Activated CD4-positive, CD25-positive, alpha-beta regulatory T cell treated with anti-CD3 and anti-CD28 coated beads, Interleukin-2, amount 50 U/mL, for 16 hours (primary cell): ENCODE results near the gene NIT1.

Experiments used
- DNase-seq: peaks from one replicate; pipeline ENCODE4 v3.0.0-alpha.2; 2020; ENCODE audit warnings: low read depth, low spot score

NIT1 gene

DNA sequence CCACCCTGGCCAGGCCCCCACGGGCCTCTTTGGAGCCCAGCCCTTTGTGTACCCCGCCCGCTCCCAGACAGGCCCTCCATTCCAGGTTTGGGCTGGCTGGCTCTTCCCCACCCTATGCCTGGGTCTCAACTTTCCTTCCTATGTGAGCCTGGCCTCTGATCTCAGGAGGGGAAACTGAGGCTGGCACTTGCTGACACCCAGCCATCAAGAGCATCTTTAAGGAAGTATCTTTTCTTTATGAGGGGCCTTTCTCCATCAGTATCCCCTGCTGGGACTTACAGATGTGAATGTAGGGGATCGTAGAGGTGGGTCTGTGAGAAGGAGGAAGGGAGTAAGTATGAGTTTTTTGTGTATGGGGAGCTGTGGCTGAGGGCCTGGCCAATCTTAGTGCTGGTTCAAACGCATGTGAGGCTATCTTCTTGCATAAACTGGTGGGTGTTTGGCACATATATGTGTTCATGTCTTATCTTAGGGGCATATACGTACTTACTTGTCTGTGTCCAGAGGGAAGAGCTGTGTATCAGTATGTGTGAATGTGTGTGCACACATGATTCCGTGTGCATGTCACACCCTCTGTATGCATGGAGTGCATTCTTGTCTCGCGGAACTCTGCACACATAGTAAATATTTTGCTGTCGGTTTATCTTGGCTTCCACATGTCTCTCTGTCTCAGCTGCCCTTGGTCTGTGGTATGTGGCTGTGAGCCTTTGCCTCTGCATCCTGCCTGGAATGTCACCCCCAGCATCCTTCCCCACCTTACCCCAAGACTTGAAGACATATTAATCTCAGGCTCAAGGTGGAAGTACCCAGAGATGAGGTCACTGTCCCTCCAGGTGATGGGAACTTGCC, 33.9 kb upstream of the NIT1 start:
- no peak for DNase-seq

DNA sequence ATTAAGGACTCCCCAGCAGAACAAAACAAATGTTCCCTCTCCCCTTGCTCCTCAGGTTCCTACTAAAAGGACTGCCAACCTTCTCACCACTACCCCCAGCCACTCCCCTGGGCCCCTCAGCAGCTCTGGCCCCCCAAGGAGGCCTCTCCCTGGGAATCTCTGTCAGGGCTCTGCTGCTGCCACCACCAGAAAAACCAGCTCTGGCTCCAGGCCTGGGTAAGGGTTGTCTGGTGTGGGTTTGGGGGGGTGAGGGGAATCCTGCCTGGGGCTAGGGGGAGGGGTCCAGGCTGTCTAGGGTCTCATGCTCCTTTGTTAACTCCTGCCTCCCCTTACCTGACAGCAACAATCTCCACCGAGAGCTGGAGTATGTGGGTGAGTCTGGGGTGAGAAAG, 33.3 kb upstream of the NIT1 start:
- no peak for DNase-seq

DNA sequence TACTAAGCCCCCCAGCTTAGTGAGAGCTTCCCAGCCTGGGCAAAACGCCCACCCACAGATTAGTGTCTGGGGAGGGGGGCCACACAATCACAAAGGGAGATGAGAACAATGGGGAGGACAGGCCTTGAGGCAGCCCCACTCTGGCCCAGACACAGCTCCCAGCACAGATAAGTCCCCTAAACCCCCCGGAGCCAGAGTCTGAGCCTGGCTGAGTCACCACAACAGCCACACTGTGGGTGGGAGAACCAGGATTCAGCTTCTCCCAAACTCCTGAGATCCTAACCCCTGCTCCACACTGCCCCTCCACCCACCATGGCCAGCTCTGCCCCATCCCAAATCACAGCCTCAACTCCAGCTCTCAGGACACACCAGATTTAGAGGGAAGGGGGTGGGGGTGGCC, 32.7 kb upstream of the NIT1 start:
- DNase-seq, result no peak

DNA sequence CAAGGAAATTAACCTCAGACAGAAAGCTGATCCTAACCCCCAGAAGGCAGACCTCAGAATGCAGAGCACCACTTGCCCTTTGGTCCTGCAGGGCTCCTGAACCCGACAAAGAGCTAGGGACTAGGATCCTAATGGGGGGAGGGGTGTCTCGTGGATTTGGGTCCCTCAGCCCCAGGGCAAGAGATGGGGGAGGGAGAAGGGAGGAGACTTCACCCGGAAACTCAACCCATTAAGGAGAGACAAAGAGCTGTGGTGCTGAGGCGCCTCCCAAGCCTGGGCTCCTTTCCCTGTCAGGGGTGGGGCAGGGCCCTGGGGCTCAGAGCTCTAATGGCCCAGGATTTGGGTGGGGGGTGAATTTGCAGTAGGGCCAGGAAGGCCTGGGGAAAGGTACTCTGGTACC, 31.4 kb upstream of the NIT1 start:
- no peak for DNase-seq

GRCh38 chr1:161088587-161089110, 29.3 kb upstream of the NIT1 start:
- no peak for DNase-seq

DNA sequence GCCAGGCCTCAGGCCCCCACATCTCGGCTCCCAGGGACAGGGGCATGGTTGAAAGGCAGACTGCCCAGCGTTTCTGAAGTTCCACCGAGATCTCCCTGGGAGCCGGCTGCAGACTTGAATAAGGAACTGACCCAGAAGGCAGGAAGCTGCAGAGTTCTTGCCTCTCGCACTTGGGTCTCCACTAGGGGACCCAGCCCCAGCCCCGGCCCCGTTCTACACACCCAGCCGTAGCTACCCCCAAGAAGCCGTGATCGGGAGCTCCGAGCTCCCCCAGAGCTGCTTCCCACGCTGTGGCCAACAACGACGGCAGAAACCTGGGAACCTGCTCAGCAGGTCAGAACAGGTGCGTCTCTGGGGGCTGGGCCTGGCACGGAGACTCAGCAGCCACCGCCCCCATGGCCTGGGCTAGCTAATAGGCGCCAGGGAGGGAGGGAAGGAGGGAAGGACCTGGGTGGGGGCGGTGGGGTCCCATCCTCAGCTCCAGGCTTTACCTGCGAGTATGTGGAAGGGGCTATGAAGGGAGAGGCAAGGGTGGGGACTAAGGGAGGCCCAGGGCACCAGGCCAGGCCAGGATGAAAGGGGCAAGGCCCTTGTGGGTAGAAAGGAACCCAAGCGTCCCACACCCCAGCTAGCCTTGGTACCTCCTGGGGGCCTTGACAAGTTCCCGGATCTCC, 28.5 kb upstream of the NIT1 start, which contains the start of gene NECTIN4:
NECTIN4 (minus strand) TSS at position 308 of the 674 bp plus-strand sequence; CDS start at position 46, 262 bp downstream.
- DNase-seq, result no peak

GRCh38 chr1:161089938-161090337, 28.0 kb upstream of the NIT1 start:
- no peak for DNase-seq

DNA sequence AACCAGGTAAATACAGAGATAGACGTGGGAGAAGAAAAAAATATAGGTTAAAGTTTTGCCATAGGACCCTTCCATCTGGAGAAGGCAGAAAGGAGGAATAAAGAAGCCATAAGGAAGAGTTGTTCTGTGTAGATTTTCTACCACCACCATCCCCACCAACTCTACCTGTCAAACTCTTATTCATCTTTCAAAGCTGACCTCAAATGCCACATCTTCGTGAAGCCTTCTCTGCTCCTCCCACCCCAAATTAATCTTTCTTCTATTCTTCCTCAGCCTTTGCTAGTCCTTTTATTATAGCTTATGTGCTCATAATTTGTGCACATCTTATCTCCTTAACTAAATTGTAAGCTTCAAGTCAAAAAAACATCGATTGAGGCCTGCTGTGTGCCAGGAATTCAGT, 27.3 kb upstream of the NIT1 start:
- no peak for DNase-seq

- DNase-seq, result no peak
Measured at GRCh38 chr1:161091093-161091492, 26.8 kb upstream of the NIT1 start.

- DNase-seq, result no peak
Measured at GRCh38 chr1:161091796-161092507, 26.0 kb upstream of the NIT1 start.

GRCh38 chr1:161092621-161093028, 25.3 kb upstream of the NIT1 start:
- DNase-seq, result no peak

GRCh38 chr1:161094481-161094880, 23.4 kb upstream of the NIT1 start:
- DNase-seq, result no peak

- DNase-seq, result no peak
Measured at GRCh38 chr1:161095230-161095629, 22.7 kb upstream of the NIT1 start.

GRCh38 chr1:161096015-161096414, 21.9 kb upstream of the NIT1 start:
- DNase-seq, result no peak

DNA sequence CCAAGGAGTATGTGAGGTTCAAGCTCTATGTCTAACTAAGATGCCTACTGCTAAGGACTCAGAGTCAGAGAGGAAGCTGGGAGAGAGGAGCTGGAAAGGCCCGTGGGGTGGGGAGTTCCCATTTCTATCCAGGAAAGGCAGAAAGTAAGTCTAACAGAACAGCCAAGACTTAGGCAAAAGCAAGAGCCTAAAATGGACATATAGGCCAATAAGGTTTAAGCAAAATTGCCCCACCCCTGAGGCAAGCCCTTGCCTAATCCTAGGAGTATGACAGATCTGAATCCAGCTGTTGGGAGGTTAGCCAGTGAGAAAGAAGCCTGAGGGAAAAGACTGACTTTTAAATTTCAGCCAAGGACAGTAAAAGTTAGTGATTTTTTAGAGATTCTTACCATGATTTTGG, 21.4 kb upstream of the NIT1 start:
- DNase-seq, result no peak

GRCh38 chr1:161098210-161099068, 19.5 kb upstream of the NIT1 start, which contains the start of gene KLHDC9:
Gene KLHDC9 (plus strand): TSS chr1:161098361. CDS start chr1:161098536, 175 bp downstream.
- peak; percentile 23 for DNase-seq

- DNase-seq, result no peak
Measured at GRCh38 chr1:161099090-161099802, 18.7 kb upstream of the NIT1 start.

DNA sequence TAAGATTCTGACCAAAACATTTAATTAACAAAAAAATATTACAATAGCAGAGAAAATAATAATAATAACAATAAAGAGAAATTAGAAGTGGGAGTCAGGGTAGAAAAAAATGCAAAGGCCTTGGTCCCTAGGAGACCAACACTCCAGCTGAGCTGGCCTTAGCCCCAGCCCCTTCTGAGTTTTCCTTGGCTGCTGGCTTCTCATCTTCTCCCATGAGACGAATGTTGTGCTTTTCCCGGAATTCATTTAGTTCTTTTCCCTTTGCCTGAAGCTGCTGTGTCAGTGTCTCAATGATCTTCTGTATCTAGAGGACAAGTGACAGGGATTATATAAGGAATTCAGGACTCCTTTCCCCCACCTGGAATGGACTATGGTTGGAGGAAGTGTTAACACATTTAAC, 17.3 kb upstream of the NIT1 start:
- no peak for DNase-seq

DNA sequence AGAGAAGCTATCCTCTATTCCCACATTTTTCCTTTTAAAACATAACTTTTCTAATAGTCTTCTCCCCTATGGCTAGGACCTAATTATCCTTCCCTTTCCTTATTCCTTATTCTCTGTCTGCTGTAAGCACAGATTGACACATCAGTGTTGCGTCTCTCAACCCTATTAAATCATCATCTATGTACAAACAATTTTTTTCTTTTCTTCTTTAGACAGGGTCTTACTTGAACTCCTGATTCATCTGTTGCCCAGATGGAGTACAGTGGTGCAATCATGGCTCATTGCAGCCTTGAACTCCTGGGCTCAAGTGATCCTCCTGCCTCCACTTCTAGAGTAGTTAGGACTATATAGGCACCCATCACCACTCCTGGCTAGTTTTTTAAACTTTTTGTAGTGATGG, 11.5 kb upstream of the NIT1 start:
- DNase-seq, result no peak

DNA sequence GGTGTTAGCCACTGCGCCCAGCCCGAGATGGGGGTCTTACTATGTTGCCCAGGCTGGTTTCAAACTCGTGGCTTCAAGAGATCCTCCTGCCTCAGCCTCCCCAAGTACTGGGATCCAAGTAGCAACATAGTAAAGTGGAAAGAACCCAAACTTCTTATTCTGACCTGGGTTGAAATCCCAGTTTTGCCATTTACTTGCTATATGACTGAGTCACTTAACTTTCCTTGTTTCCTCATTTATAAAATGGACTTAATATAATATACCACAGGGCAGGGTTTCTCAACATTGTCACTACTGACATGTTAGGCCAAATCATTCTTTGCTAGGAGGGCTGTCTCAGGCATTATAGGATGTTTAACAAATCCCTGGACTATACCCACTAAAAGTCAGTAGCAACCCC, 6.8 kb upstream of the NIT1 start:
- no peak for DNase-seq
